ENCODE measurements around the gene SDF2.

GRCh38 chr17:28648698-28649097 lies 13.0 kb downstream of the SDF2 start:
- TF ChIP-seq ZFP30 (CRISPR knock-in tag; IDR thresholded peaks at IDR 0.05) (no peak), POU6F1 (CRISPR knock-in tag; IDR thresholded peaks at IDR 0.05; ENCODE audit: borderline replicate concordance, low read depth) (no peak), BACH2 (CRISPR knock-in tag; IDR thresholded peaks at IDR 0.05; ENCODE audit: borderline replicate concordance) (no peak), SNAI2 (CRISPR knock-in tag; IDR thresholded peaks at IDR 0.05) (no peak), CSRNP3 (CRISPR knock-in tag; IDR thresholded peaks at IDR 0.05) (no peak), CSDC2 (CRISPR knock-in tag; IDR thresholded peaks at IDR 0.05) (no peak), ESRRG (CRISPR knock-in tag; IDR thresholded peaks at IDR 0.05) (no peak)
